KOPT-K1 (cell line): Measurements from ENCODE around the gene ZDHHC22.

Experiments
- H3K27ac ChIP-seq: fragments of 200-600 bp; sonication (generic); 2 replicates; pipeline ENCODE4 v1.5.1; 2016; ENCODE audit warnings: antibody characterized with exemption, mild to moderate bottlenecking, low read depth, low read length; ENCODE audit not compliant: poor library complexity, severe bottlenecking
- H3K36me3 ChIP-seq: fragments of 200-600 bp; sonication (generic); 2 replicates; pipeline ENCODE4 v1.5.1; 2017; ENCODE audit warnings: antibody characterized with exemption, mild to moderate bottlenecking, low read length, moderate library complexity; ENCODE audit not compliant: insufficient read depth
- H3K9me3 ChIP-seq: fragments of 200-600 bp; sonication (generic); 2 replicates; pipeline ENCODE4 v1.5.1; 2017; ENCODE audit warnings: antibody characterized with exemption, low read length, mild to moderate bottlenecking; ENCODE audit not compliant: insufficient read depth, poor library complexity, severe bottlenecking

The ZDHHC22 gene

DNA sequence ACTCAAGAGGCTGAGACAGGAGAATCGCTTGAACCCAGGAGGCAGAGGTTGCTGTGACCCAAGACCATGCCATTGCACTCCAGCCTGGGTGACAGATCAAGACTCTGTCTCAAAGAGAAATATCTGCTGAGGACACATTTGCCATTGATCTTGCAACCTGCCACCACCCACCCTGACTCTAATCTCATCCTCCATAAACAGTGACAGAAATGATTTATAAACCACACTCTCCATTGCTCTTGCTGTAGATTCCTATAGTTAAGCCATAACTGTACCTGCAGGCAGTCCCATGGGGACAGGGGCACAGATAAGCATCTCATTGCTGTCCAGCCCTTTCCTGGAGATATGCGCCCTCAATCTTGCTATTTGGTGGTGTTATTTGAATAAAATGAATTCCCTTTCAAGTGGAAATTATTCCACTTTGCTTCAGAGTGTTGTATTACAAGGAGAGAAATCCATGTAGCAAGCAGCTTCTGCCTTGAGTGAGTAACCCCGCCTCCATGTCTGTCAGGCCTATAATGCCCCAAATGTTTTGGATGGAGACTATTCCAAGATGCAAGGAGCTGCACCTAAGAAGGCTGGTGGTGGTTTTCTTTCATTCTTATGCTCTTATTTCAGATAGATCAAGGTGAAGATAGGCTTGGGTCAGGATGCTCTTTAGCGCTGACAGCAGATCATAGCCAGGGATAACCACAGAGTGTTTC is 3.0 kb upstream of the ZDHHC22 start:
- Histone ChIP-seq H3K9me3 (no peaks in the 10 kb centered on the region), H3K36me3 (no peaks in the 10 kb centered on the region), H3K27ac (no peak overlapping the region)

DNA sequence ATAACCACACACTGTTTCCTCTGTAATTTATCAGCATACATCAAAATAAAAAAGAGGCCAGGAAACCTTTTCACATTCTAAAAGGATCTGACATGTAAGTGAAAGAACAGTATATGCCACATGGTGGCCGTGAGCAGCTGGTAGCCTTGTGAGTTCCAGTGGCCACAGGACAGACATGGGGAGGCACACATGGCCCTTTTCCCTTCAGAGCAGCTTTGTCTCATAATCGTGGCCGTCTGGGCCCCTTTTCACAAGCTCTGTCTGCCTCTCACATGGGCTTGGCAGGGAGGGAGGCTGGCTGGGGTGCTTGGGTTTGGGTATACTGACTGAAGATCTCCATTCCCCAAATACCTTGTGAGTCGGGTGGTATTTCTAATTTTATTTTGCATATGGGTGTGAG is 1.5 kb upstream of the ZDHHC22 start:
- no peaks in the 10 kb centered on the region for H3K9me3 ChIP-seq
- no peaks in the 10 kb centered on the region for H3K36me3 ChIP-seq
- no peak overlapping the region for H3K27ac ChIP-seq

DNA sequence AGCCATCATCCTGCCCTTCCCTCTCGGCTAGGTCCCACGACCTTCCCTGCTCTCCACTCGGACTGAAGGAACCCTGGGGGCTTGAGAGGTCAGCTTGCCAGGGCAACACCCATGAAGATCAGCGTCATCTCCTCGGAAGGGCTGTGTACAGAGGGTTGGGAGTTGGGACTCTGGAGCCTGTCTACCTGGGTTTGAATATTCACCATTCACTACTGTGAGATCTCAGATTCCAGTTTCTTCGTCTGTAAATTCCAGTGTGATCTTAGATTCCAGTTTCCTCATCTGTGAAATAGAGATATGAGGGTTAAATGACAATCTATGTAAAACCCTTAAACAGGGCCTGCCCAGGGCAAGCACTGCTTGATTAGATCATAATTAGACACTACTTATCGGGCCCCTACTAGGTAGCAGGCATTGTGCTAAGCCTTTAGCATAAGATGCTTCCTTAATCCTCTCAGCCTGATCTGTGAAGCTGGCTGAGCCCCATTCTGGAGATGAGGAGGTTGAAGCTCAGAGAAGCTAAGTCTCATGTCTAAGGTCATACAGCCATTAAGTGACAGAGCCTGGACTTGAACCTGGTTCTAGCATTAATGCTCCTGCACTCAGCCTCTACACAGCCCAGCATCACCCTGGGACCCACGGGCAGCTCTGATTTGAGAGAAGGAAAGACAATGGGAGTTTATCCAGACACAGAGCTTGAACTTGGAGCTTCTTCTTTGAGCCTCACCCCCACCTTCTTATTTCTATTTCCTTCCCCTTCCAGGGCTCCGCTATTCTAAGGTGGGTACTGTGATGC is 612 bp upstream of the ZDHHC22 start:
- no peaks in the 10 kb centered on the region for H3K36me3 ChIP-seq
- no peaks in the 10 kb centered on the region for H3K9me3 ChIP-seq
- H3K27ac ChIP-seq, result no peak overlapping the region

DNA sequence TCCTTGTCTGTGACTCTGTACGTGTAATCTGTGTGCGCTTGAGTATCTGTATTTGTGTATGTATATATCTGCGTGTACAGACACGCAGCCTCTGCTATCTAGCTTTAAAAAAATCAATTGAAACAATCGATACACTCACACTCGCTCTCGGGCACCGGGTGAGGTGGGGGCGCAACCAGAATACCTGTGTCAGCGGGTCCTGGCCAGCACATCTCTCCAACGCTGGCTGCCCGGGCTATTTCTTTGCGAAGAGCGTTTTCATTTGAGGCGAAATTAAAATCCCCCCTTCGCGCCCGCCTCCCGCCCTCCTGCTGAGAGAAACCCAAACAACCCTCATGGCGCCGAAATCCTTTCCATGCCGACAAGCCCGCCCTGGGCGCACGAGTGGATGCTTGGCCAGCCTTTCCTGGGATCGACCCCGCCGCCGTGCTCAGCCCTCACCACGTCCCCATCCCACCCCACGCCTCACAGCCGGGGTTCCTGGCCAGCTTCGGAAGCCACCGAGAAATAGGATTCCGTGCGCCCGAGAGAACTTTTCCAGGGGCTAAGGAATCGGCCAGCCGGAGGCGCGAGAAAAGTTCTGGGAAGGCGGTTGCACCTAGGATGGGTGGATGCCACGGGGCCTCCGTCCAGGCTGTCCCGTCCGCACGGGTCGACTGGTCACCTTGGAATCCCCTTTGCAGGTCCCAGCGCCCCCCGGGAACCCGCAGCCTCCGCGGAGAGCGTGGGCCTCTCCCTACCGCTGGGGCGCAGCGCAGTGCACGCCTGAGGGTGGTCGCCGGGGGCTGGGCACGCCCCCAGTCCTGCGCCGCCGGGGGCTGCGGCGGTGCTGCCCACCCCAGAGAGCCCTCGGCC is 1.0 kb downstream of the ZDHHC22 start:
- no peaks in the 10 kb centered on the region for H3K9me3 ChIP-seq
- no peaks in the 10 kb centered on the region for H3K36me3 ChIP-seq
- no peak overlapping the region for H3K27ac ChIP-seq

DNA sequence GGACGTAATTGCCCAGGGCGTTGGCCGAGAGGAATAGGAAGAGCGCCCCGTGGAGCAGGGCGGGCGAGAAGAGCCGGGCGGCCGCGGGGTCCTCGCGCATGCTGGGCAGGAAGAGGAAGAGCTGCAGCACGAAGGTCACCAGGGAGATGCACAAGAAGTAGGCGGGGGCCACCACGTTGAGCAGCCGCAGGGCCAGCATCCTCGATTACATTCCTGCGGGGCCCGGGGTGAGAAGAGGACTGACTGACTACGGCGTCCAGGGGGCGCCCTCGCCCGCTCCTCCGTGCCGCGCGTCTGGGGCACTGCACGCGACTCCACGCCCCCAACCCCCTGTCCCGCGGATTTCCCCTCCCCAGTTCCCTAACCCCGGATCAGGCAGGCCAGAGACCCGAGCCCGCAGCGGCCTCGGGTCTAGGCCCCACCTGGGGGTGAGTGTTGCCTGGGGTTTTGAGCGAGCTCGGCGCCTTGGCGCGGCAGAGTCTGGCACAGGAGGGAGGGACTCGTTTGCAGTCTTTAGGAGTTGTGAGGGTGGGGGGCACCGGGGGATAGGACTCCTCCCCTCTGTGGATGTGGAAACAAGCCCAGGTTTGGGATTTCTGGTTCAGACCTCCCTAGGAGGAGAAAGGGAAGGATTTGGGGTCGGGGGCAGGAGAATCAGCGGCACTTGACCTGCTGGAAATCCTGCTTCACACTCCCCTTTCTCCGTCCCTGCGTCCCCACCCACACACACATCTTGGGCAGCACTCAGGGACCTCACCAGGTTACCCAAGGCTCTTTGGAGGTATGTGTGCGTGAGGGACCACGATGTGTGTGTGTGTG is 1.8 kb downstream of the ZDHHC22 start:
- Histone ChIP-seq H3K36me3 (no peaks in the 10 kb centered on the region), H3K27ac (no peak overlapping the region), H3K9me3 (no peaks in the 10 kb centered on the region)

DNA sequence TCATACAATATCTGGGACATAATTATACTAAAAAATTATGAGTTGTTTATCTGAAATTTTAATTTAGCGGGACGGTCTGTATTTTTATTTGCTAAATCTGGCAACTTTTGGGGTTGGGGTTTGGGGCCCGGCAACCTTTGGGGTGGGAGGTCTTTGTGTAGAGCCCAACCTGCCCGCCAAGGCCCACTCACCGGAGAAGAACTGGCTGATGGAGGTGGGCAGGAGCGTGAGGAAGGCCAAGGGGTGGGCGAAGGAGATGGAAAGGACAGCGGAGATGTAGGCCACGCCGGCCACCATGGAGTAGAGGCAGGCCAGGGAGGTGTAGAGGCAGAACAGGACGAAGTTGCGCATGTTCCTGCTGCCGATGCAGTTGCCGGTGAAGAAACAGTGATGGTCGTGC is 2.6 kb downstream of the ZDHHC22 start:
- no peaks in the 10 kb centered on the region for H3K36me3 ChIP-seq
- H3K9me3 ChIP-seq, result no peaks in the 10 kb centered on the region
- H3K27ac ChIP-seq, result no peak overlapping the region

DNA sequence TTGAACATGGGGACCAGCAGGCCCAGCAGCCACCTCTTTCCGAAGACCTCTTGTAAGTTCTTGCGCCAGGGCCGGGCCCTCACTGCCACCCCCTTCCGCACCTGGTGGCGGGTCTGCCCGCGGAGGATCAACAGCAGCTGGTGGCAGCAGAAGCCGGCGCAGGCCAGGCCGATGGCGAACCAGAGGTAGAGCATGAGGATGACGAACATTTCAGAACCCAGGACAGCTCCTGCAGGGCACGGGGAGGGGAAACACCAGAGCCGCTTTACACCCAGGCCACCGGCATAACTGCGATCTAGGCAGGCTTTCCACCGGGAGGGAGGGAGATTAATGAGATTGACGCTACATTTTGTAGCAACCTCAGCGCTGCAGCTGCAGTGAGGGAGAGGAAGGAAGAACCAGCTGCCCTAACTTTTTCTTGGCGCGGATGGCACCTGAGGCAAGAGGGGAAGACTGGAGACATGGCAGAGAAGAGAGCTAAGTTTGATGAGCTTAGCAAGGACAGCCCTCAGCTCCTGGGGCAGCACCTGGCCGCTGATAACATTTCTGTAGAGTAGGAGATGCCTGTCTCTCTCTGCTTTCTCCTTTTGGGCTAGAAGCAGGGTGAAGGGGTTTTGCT is 7.8 kb downstream of the ZDHHC22 start:
- H3K9me3 ChIP-seq, result no peaks in the 10 kb centered on the region
- no peaks in the 10 kb centered on the region for H3K36me3 ChIP-seq

DNA sequence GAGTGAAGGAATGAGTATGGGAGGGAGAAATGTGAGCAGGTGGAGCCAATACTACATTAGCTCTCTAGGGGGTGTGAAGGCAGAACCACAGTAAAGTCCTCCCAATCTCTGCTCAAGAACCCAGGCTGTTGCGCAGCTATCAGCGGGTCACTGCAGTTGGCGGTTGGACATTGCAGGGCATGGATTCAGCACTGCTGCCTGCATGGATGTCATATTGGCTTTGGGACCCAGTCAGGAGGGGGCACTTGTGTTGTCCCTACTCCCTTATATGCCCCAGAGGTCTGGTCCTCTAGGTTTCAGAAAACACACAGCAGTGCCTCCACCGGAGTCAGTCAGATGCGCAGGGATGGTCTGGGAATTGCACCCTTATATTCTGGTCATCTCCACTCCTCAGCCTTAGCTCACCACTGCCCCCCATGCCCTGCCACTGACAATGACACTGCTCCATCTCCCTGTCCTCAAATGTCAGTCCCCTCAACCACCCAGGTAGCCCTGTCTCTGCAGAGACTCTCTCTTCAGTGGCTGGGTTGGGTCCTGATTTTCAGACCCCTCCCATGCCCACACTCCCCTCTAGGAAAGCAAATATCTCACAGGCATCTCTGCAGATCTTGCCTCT is 9.6 kb downstream of the ZDHHC22 start:
- no peak overlapping the region for H3K27ac ChIP-seq
- H3K9me3 ChIP-seq, result no peaks in the 10 kb centered on the region

More for the DNA sequence above, 7.8 kb downstream of the ZDHHC22 start:
- H3K27ac ChIP-seq, result no peak overlapping the region

DNA sequence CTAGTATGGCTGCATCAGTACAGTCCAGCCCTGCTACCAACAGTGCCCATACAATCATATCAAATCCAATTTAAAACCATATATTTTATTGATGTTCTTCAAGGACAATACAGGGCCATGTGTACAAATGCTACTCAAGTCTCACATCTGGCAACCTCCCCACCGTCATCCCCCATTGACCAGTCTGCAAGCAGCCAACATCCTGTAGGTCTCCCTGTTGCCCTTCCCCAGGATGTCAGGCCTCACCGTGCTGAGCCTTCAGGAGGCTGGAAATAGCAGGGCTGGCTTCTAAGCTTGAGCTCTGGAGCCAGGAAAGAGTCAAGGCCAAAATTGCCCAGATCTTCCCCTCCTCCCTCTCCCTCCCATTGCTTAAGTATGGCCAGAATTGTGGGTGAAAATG is 10.4 kb downstream of the ZDHHC22 start:
- Histone ChIP-seq H3K27ac (no peak overlapping the region), H3K9me3 (no peaks in the 10 kb centered on the region), H3K36me3 (no peaks in the 10 kb centered on the region)

More for the DNA sequence above, 9.6 kb downstream of the ZDHHC22 start:
- H3K36me3 ChIP-seq, result no peaks in the 10 kb centered on the region

DNA sequence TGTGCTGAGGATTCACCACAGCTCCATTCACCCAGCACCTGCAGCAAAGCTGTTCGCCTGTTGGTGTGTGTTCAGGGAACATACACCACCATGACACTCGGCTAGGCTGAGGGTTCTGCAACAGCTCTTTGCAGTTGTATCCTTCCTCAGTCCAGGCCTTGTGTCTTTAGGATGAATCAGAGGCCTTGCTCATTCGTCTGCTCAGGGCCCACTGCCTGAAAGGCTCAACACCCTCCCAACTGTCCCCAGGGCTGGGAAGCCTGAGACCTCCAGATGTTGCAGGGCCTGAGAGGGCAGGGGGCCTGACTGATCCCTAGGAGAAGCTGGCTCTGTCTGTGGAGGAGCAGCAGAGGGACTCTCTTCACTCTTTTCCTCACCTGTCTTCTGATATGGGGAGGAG is 11.2 kb downstream of the ZDHHC22 start:
- Histone ChIP-seq H3K36me3 (no peaks in the 10 kb centered on the region), H3K9me3 (no peaks in the 10 kb centered on the region), H3K27ac (no peak overlapping the region)

DNA sequence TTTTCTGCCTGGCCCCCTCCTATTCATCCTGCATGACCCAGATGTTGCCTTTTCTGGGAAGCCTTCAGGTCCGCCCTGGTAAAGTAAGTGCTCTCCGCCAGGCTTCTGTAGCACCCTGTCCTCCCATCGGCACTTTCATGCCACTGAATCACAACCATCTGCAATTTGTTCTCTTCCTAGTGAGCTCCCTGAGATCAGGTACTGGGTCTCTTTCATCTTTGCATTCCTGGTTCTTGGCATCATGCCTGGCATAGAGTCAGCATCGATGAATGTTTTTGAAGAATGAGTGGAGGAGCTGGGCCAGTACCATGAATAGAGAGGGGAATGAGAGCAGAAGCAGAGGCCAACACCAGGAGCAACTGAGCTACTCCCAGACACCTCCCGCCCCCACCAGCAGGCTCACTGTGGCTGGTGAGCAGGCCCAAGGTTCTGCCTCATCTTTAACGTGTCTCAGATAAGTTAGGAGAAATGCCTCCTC is 13.1 kb downstream of the ZDHHC22 start:
- H3K9me3 ChIP-seq, result no peaks in the 10 kb centered on the region
- H3K36me3 ChIP-seq, result no peaks in the 10 kb centered on the region
- H3K27ac ChIP-seq, result no peak overlapping the region

DNA sequence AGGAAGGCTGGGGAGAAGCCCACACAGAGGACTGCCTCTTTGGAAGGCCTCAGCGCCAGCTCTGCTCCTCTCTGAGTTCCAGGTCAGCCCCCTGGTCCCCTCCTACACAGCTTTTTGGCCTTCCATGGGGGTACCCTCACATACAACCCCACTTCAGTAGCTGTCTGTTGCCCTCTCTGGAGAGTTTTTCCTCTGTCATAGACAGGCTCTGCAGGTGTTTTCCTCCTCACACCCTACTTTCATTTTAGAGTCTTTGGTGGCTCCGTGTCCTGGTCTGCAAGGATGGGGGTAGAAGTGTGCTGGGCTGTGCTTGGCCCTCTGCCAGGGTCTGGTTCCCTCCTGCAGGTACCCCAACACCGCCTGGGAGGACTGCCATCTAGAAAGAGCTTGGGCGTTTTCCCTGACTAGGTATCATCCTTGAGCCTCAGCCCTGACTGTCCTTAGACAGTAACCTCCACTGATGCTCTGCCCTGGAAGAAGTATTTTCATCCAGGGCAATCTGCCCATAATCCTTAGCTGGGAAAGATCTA is 15.1 kb downstream of the ZDHHC22 start:
- Histone ChIP-seq H3K36me3 (no peaks in the 10 kb centered on the region), H3K9me3 (no peaks in the 10 kb centered on the region), H3K27ac (no peak overlapping the region)

DNA sequence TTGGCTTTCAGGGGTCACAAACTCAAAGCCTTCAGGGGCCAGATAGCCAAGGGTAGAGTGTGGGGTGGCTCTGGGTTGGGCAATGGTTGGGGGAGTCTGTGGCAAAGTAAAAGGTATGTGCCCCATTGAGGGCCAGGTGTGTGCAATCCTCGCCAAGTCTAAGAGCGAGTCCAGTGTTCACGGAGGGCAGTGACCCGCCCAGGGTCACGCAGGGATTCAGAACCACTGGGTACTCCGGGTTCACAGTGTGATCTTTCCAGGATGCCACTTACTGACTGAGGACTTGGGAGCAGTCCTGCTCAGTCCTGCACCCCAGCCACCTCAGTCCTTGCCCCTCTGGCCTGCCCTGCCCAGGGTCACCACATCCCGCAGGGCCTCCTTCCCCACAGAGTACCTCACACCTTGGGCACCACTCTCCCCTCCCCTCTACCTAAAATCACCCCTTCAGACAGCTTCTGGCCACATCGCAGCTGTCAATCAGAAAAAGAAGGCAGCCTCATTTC is 15.7 kb downstream of the ZDHHC22 start:
- H3K36me3 ChIP-seq, result no peaks in the 10 kb centered on the region
- no peaks in the 10 kb centered on the region for H3K9me3 ChIP-seq
- H3K27ac ChIP-seq, result no peak overlapping the region
